T-helper 17 cell (primary cell): Measurements from ENCODE around the gene CCDC158. TPM values are rescaled to one million over a fixed set of nuclear protein-coding genes. Genes with fewer than 3 reads are reported as not detected.
A peak's percentile ranks its signal among the peaks of the same experiment; 100 is the strongest.
"Not testable (repeated sequence)": the region's sequence is repeated elsewhere in the genome, so short reads cannot be mapped to it uniquely, and the experiment has no call there.

Source experiments
- ATAC-seq: fragments of 150-1000 bp; cut with Tn5 transposase; 2 replicates; pipeline ENCODE4 v1.10.0; 2021; ENCODE audit warnings: mild to moderate bottlenecking, moderate library complexity
- DNase-seq, 3 donors: peaks; one replicate each; pipeline versions ENCODE4 v3.0.0 to v3.0.0-alpha.2; 2020 to 2021
- H3K9me3 ChIP-seq: one replicate; pipeline ENCODE4 v1.7.0; 2013; ENCODE audit warnings: low read length, mild to moderate bottlenecking; ENCODE audit not compliant: control insufficient read depth, poor library complexity, severe bottlenecking
- H3K27ac Mint-ChIP-seq: one replicate; pipeline ENCODE4 v1.8.0; 2022; ENCODE audit warnings: mild to moderate bottlenecking, moderate library complexity, mixed read lengths
- H3K27me3 Mint-ChIP-seq: one replicate; pipeline ENCODE4 v1.8.0; 2022; ENCODE audit warnings: mixed read lengths
- H3K36me3 Mint-ChIP-seq: one replicate; pipeline ENCODE4 v1.8.0; 2022; ENCODE audit warnings: low read depth, mixed read lengths
- H3K4me1 Mint-ChIP-seq: one replicate; pipeline ENCODE4 v1.8.0; 2022; ENCODE audit warnings: mild to moderate bottlenecking, mixed read lengths
- H3K4me3 Mint-ChIP-seq: one replicate; pipeline ENCODE4 v1.8.0; 2022; ENCODE audit warnings: mild to moderate bottlenecking, moderate library complexity, mixed read lengths
- total RNA-seq, 4 donors: library from RNA in 2 of 4; stranded (reverse) in 2 of 4; gene quantifications; one replicate each; pipeline ENCODE4 v1.2.3 and lab custom pipeline; 2022 to 2026

CCDC158 gene
- total RNA-seq, 2 donors from 2014 or later: not detected

DNA sequence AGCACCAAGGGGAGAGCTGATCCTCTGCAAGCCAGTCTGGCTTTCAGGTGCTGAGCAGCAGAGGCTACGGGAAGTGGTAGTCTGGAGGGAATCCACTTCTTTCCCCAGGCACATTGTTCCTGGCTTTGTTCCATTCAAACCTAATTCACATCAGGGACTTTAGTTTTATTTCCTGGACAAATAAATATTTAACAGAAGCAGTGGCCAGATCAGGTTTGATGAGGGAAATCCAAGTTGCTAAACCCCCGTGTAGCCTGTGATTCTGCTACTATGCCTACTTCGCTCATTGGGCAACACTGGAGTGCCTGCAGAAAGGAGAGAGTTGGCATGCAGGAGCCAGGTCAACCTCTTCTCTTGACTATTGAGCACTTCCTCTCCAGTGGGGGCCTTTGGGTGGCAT, 128.2 kb downstream of the CCDC158 start:
- Mint-ChIP-seq H3K4me1 (no peaks in the 10 kb centered on the region), H3K27ac (no peak overlapping the region), H3K36me3 (peaks cover 2% of the 10 kb centered on the region), H3K4me3 (no peak overlapping the region), H3K27me3 (peaks cover 9% of the 10 kb centered on the region)
- no peak for ATAC-seq
- H3K9me3 ChIP-seq: peaks cover 4% of the 10 kb centered on the region
- DNase-seq: no peak

DNA sequence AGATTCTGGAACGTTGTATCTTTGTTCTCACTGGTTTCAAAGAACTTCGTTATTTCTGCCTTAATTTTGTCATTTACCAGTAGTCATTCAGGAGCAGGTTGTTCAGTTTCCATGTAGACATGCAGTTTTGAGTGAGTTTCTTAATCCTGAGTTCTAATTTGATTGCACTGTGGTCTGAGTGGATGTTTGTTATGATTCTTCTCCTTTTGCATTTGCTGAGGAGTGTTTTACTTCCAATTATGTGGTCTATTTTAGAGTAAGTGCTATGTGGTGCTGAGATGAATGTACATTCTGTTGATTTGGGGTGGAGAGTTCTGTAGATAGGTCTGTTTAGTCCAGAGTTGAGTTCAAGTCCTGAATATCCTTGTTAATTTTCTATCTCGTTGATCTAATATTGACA, 133.1 kb downstream of the CCDC158 start:
- not testable (repeated sequence) for DNase-seq, ATAC-seq, H3K27ac Mint-ChIP-seq, H3K36me3 Mint-ChIP-seq, H3K9me3 ChIP-seq, H3K4me3 Mint-ChIP-seq, H3K4me1 Mint-ChIP-seq
- H3K27me3 Mint-ChIP-seq: peaks cover 13% of the 10 kb centered on the region

DNA sequence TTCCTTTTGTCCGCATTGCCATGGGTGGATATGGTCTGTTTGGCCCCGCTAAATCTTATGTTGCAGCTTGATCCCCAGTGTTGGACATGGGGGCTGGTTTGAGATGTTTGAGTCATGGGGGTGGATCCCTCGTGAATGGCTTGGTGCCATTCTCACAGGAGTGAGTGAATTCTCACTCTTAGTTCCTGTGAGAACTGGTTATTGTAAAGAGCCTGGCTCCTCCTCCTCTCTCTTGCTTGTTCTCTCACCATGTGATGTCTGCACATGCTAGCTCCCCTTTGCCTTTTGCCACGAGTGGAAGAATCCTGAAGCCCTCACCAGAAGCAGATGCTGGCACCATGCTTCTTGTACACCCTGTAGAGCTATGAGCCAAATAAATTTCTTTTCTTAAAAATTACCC, 137.0 kb downstream of the CCDC158 start:
- Mint-ChIP-seq H3K27ac (no peak overlapping the region), H3K4me3 (no peak overlapping the region), H3K27me3 (peaks cover 4% of the 10 kb centered on the region), H3K36me3 (peaks cover 2% of the 10 kb centered on the region), H3K4me1 (peaks cover 2% of the 10 kb centered on the region)
- no peaks in the 10 kb centered on the region for H3K9me3 ChIP-seq
- DNase-seq: no peak
- ATAC-seq: no peak

DNA sequence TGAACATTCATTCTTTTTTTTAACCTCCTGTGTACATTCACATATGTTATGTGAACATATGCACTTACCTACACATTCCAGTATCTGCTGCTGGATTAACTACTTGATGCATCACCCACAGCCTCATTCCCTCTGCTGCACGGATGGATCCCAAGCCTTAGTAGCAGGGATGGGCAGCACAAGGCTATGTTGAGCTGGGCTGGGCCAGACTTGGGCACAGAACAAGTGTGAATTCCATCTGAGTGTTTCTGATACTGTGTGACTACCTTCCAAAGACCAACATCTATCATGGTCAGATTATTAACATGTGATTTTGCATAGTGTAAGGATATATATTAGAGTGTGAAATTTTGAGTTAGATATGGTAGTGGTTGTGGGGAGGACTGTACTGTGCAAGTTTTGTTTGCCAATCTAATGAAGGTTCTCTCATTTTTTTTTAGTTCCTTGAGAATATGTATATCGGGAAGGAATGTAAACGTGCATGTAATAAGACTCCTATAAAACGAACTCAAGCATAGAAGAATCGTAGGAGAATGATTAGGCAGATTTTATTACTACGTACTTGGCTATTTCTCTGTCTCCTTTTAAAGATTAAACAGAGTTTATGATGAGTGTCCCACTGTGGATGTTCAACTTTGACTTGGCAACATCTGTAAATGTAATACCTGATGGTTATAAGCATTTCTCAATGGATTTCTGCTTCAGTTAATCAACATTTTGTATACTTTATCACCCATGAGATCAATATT, 137.8 kb downstream of the CCDC158 start:
- DNase-seq (no peak), ATAC-seq (no peak)
- H3K27ac Mint-ChIP-seq: no peak overlapping the region
- no peaks in the 10 kb centered on the region for H3K9me3 ChIP-seq
- peaks cover 4% of the 10 kb centered on the region for H3K27me3 Mint-ChIP-seq
- H3K36me3 Mint-ChIP-seq: peaks cover 2% of the 10 kb centered on the region
- H3K4me3 Mint-ChIP-seq: no peak overlapping the region
- H3K4me1 Mint-ChIP-seq: peaks cover 2% of the 10 kb centered on the region

DNA sequence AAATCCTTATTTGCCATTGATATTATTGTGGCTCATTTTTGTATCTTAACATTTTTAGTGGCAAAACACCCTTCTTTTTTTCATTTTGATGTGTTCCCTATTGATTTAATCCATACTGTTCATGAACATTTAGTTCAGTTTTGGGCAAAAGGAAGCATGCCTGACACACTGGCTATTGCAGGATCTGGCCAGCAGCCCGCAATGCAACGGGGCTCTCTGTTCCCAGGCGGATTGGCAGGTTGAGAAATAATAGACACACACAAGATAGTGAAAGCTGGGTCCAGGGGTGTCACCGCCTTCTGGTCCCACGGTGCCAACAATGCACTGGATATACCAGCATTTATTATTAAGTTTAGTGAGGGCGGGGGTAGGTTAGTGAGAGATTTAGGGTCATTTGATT, 139.3 kb downstream of the CCDC158 start:
- DNase-seq, H3K36me3 Mint-ChIP-seq, H3K27me3 Mint-ChIP-seq, H3K27ac Mint-ChIP-seq, H3K4me3 Mint-ChIP-seq, H3K9me3 ChIP-seq, ATAC-seq, H3K4me1 Mint-ChIP-seq: not testable (repeated sequence)

DNA sequence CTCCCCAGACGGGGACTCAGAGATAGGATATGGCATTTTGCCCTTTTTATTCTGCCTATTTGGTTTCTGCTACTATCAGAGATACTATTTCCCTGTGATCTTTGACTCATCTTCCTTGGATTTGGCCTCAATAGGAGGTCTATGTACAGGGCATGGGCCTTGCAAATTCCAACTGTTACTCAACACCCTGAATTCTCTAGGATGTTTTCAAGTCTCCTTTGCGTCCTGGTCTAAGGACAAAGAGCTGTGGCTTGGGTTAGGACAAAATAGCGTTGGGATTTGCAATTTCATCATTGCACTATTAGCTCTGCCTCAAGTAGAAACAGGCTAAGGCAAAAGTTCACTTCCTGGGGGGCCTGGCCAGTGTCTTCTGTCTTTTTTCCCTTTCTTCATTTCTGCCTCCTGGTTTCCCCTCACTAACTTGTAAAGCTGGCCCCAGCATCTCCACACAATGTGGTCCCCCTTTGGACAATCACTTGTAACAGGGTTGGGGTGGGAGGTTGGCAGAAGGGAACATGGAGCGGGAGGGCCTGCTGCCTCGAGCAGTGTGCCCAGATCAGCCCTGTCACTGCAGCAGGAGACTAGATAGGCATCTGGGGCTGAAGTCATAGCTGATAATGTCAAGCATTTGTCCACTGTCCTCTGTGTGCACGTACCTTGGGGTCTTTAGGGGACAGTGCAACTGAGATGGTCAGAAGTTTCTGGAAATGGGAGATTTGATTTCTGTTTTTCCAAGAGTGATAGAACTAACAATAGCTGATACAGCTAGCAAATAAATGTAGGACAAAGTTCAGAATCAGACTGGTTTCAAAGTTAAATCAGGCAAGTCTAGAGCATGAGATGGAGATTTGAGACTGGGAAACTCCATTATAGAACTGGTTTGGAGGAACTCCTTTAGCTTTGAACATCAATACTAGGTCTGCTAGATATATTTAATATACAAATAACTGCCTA, 140.2 kb downstream of the CCDC158 start:
- peaks cover 4% of the 10 kb centered on the region for H3K4me1 Mint-ChIP-seq
- H3K27me3 Mint-ChIP-seq: peaks cover 15% of the 10 kb centered on the region
- ATAC-seq (no peak), DNase-seq (no peak)
- H3K9me3 ChIP-seq: no peaks in the 10 kb centered on the region
- H3K4me3 Mint-ChIP-seq: no peak overlapping the region
- H3K27ac Mint-ChIP-seq: no peak overlapping the region
- H3K36me3 Mint-ChIP-seq: peaks cover 2% of the 10 kb centered on the region

DNA sequence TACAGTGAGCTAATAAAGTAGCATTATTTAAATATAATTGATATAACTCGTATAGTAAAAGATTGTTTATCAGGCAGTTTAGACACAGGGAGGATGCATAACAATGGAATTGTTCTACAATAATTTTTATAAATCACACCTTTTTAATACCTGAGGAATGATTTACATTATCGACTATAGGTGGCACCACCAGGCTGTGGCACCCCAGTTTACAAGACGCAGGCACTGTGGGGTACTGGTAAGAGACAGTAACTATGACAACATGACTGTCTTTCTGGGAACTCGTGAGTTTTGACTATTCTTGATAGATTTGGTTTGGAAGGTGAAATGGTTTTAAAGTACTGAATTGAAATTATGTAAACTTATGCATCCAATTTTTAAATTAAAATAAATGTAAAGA, 141.5 kb downstream of the CCDC158 start:
- DNase-seq (no peak), ATAC-seq (peak; percentile 80)
- Mint-ChIP-seq H3K36me3 (peaks cover 2% of the 10 kb centered on the region), H3K27me3 (peaks cover 25% of the 10 kb centered on the region), H3K4me1 (peaks cover 4% of the 10 kb centered on the region), H3K27ac (no peak overlapping the region), H3K4me3 (no peak overlapping the region)
- no peaks in the 10 kb centered on the region for H3K9me3 ChIP-seq

DNA sequence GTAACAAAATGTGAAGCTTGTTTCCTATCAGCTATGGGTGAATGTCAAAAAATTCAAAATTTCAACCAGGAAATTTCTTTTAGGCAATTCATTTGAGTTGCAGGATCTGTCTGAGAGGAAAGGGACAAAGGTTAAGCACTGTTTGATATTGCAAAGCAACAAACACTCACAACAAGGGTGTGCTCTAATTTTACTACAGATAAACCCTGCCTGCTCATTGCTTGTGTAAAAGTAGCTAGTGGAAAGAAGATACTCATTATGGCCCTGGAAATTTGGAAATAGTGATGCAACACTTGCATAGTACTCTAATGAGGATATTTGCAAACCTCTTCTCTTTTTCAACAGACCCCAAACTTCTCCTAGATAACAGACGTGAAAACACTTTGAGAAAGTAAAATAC, 142.4 kb downstream of the CCDC158 start:
- H3K27me3 Mint-ChIP-seq: peaks cover 27% of the 10 kb centered on the region
- peaks cover 2% of the 10 kb centered on the region for H3K36me3 Mint-ChIP-seq
- ATAC-seq (no peak), DNase-seq (no peak)
- H3K9me3 ChIP-seq: no peaks in the 10 kb centered on the region
- no peak overlapping the region for H3K27ac Mint-ChIP-seq
- H3K4me3 Mint-ChIP-seq: no peak overlapping the region
- peaks cover 4% of the 10 kb centered on the region for H3K4me1 Mint-ChIP-seq

DNA sequence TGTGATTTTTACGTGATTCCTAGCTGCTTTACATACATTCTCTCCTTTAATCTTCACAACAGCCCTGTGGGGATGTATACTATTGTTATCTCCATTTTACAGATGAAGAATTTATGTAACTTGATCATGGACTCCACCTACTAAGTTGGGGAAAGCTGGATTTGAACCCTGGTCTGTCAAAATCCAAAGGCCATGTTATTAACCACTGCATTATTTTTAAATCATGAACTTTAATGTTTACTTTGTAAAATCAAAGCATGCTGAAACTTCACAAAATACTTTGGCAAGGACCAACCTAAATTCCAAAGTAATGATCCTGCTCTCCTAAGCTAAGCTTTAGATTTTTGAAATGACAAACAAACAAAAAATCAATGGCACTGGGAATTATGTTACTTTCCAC, 143.3 kb downstream of the CCDC158 start:
- no peaks in the 10 kb centered on the region for H3K9me3 ChIP-seq
- Mint-ChIP-seq H3K36me3 (peaks cover 2% of the 10 kb centered on the region), H3K4me3 (no peak overlapping the region), H3K4me1 (peaks cover 4% of the 10 kb centered on the region), H3K27me3 (peaks cover 35% of the 10 kb centered on the region), H3K27ac (no peak overlapping the region)
- ATAC-seq: no peak
- DNase-seq: no peak

DNA sequence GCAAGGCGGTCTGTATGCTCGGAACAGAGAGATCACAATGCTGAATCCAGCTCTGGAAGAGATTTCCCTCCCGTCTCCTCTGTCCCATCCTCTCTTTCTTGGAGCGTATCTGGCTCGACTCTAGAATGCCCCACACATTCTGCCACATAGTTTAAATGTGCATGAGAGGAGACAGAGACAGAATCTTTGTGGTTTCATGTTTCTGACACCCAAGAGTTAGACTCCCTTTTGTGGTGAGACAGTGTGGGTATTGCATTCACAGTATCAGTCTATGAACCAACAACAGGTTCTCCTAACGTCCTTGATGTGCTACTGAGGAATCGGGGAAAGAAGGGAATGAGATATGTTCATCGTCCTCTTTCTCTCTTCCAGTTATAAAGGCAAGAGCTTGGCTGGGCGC, 144.1 kb downstream of the CCDC158 start:
- ATAC-seq (no peak), DNase-seq (no peak)
- Mint-ChIP-seq H3K36me3 (peaks cover 2% of the 10 kb centered on the region), H3K4me3 (no peak overlapping the region), H3K27me3 (peaks cover 35% of the 10 kb centered on the region), H3K27ac (no peak overlapping the region), H3K4me1 (peaks cover 4% of the 10 kb centered on the region)
- H3K9me3 ChIP-seq: no peaks in the 10 kb centered on the region

DNA sequence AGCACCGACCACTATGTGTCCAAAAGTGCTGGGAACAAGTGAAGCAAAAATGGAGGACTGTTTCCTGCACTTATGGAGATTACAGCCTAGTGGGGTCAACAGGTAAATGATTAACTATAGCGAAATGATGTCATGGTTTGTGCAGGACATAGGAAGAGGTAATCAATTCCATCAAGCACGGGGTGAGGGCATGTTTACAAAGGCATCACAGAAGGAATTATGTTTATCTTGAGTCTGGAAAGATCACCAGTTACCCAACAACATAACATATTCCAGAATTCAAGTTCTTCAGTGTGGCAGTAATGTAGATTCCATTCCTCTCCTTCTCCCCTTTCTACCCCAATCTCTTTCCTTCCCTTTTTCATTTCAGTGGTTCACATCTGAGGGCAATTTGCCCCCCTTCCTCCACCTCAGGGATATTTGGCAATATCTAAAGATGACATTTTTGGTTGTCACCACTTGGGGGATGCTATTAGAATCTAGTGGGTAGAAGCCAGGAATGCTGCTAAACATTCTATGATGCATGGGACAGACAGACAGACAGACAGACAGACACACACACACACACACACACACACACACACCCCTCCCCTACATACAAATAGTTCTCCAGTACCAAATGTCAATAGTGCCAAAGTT, 145.3 kb downstream of the CCDC158 start:
- Mint-ChIP-seq H3K27me3 (peaks cover 45% of the 10 kb centered on the region), H3K27ac (no peak overlapping the region), H3K36me3 (peaks cover 2% of the 10 kb centered on the region), H3K4me3 (no peak overlapping the region), H3K4me1 (peaks cover 4% of the 10 kb centered on the region)
- DNase-seq (no peak), ATAC-seq (no peak)
- H3K9me3 ChIP-seq: no peaks in the 10 kb centered on the region

DNA sequence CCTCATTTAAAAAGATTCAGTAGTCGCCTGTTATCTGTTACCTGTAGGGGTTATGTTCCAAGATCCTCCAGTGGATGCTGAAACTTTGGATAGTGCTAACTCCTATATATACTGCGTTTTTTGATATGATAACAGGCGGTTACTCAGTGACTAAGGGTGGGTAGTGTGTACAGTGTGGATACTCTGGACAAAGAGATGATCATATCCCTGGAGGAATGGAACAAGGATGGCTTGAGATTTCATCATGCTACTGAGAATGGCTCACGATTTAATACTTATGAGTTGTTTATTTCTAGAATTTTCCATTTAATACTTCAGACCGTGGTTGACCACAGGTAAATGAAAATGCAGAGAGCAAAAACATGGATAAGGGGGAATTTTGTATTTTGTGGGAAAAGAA, 147.9 kb downstream of the CCDC158 start:
- H3K36me3 Mint-ChIP-seq: peaks cover 2% of the 10 kb centered on the region
- H3K9me3 ChIP-seq: no peaks in the 10 kb centered on the region
- H3K27me3 Mint-ChIP-seq: peaks cover 47% of the 10 kb centered on the region
- no peak overlapping the region for H3K27ac Mint-ChIP-seq
- H3K4me1 Mint-ChIP-seq: peaks cover 2% of the 10 kb centered on the region
- ATAC-seq (no peak), DNase-seq (no peak)
- no peak overlapping the region for H3K4me3 Mint-ChIP-seq

DNA sequence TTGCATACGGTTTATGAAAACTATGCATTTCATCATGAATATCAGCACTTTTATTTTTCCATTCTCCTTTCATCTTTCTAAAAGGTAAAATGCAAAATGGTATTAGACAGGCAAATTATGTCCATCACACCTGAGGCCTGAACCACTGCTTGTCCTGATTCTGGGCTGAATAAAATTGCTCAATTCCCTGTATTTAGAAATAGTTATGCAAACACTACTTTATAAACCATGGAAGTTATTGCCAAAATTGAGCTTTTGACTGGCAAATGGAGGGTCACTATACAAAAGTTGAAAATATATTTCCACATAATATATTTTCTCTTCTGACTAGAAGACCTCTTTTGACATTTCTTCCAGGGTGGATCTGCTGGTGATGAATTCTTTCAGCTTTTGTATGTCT, 148.4 kb downstream of the CCDC158 start:
- H3K27me3 Mint-ChIP-seq: peaks cover 43% of the 10 kb centered on the region
- no peak overlapping the region for H3K4me3 Mint-ChIP-seq
- no peak for DNase-seq
- peaks cover 2% of the 10 kb centered on the region for H3K4me1 Mint-ChIP-seq
- peaks cover 2% of the 10 kb centered on the region for H3K36me3 Mint-ChIP-seq
- no peaks in the 10 kb centered on the region for H3K9me3 ChIP-seq
- no peak for ATAC-seq
- H3K27ac Mint-ChIP-seq: no peak overlapping the region
